HG03442 (cell line): ENCODE measurements around the gene CLDN4.
"Not testable (repeated sequence)": the region's sequence is repeated elsewhere in the genome, so short reads cannot be mapped to it uniquely, and the experiment has no call there.

Experiments used
- ATAC-seq: cut with Tn5 transposase; IDR thresholded peaks from one replicate; pipeline ENCODE4 v1.9.1; 2021; ENCODE audit warnings: mild to moderate bottlenecking, moderate library complexity; ENCODE audit not compliant: unreplicated experiment

Gene CLDN4

GRCh38 chr7:73823257-73823656 is 7.5 kb upstream of the CLDN4 start:
- no peak for ATAC-seq

- ATAC-seq, result no peak
Measured at GRCh38 chr7:73823873-73824592, 6.8 kb upstream of the CLDN4 start.

- no peak for ATAC-seq
Measured at GRCh38 chr7:73824986-73825385, 5.8 kb upstream of the CLDN4 start.

- no peak for ATAC-seq
Measured at GRCh38 chr7:73827567-73828106, 3.2 kb upstream of the CLDN4 start.

DNA sequence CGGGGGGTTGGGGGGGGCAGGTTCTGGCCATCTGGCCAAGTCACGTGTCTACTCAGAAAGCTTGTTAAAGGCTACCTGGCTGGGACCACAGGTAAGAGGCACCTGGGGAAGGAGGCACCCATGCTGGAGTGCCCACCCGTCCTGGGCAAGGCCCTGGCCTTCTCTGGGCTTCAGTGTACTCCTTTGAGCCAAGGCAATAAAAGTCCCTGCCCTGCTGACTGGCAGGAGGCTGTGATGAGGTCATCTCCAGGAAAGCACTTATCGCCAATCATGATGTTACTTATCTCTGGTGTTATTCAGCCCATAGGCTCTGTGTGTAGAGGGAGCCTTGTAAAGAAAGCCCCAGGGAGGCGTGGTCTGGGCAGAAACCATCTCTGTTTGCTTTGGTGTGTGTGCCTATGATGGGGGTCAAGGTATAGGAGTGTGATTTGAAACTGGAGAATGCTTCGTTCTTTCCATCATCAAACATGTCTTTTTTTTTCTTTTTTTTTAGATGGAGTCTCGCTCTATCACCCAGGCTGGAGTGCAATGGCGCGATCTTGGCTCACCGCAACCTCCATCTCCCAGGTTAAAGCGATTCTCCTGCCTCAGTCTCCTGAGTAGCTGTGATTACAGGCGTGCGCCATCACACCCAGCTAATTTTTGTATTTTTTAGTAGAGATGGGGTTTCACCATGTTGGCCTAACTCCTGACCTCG is 2.5 kb upstream of the CLDN4 start:
- no peak for ATAC-seq

- no peak for ATAC-seq
Measured at GRCh38 chr7:73828972-73829371, 1.8 kb upstream of the CLDN4 start.

DNA sequence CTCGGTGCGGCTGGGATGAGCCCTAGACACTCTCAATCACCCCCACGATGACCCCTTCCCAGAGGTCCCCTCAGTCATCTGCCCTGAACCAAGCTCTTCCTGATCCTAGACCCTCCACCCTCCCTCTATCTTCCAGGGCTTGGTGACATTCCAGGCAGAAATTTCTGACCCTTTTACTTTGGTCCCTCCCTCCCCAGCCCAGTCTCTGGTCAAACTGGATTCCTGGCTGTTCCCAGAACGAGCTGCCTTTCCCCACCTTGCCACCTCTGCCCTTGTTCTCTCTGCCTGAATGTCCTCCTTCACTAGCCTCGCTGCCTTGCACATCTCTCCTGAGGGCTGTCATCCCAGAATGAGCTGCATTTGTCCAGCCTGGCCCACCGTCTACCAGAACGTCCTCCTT is 1.3 kb upstream of the CLDN4 start:
- no peak for ATAC-seq

GRCh38 chr7:73829921-73830680 is 695 bp upstream of the CLDN4 start:
- no peak for ATAC-seq

DNA sequence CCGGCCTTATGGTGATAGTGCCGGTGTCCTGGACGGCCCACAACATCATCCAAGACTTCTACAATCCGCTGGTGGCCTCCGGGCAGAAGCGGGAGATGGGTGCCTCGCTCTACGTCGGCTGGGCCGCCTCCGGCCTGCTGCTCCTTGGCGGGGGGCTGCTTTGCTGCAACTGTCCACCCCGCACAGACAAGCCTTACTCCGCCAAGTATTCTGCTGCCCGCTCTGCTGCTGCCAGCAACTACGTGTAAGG is 713 bp downstream of the CLDN4 start:
- no peak for ATAC-seq

GRCh38 chr7:73831834-73832651 is 1.2 kb downstream of the CLDN4 start:
- ATAC-seq, result no peak

DNA sequence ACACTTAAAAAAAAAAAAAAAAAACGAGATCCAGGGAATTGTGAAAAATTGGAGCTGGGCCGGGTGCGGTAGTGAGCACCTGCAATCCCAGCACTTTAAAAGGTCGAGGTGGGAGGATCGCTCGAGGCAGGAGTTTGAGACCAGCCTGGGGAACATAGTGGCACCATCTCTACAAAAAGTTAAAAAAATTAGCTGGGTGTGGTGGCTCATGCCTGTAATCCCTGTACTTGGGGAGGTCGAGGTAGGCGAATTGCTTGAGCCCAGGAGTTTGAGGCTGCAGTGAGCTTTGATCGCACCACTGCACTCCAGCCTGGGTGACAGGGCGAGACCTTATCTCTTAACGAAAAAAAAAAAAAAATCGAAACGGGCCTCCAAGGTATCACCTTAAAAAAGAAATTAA is 2.0 kb downstream of the CLDN4 start:
- no peak for ATAC-seq

DNA sequence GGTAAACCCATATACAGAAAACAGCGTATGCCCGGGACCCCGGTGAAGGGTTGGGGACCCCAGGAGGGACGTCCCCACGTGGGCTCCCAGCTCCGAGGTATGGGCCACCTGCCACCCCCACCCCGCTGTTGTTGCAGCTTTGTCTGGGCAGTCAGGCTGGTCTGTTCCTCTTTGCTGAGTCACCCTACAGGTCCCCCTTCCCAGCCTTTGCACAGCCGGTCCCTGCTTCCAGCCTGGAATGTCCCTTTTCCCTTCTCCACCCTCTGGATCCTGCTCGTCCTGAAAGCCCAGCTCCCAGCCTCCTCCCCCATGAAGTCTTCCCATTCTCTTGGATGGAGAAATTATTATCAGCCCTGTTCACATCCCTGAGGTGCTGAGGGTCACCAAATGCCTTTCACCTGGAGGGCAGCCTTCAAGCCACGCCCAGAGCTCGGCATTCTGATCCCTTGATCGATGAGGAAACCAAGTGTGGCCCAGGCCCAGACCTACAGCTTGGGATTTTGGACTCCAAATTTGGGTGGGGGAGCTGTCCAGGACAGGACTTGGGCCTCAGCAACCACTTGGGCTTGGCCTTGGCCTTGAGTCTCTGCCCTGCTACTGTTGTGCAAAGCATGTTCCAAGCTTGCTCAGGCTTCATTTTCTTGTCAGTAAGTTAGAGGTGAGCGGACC is 2.6 kb downstream of the CLDN4 start:
- ATAC-seq, result no peak

DNA sequence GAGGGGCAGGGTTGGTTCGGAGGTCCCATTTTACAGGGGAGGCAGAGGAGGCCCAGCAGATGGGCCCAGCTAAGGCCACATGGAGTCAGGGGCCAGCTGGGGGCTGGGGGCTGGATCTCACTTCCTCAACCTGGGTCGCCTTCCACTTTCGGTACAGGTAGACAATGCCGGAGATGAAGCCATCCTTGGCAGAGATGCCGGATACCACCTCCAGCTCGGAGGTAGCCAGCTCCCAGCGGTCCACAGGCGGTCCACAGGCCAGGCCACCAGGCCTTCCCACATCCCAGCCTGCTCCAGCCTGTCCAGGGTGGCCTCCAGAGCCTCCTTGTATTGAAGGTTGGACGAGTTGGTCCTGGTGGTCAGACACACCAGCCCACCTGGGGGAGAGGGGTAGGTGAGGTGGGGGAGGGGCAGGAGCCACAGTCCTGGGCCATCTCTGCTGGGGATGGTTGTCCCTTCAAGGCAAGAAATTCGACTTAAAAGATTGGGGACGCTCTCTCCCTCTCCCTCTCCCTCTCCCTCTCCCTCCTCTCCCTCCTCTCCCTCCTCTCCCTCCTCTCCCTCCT is 3.9 kb downstream of the CLDN4 start:
- no peak for ATAC-seq

DNA sequence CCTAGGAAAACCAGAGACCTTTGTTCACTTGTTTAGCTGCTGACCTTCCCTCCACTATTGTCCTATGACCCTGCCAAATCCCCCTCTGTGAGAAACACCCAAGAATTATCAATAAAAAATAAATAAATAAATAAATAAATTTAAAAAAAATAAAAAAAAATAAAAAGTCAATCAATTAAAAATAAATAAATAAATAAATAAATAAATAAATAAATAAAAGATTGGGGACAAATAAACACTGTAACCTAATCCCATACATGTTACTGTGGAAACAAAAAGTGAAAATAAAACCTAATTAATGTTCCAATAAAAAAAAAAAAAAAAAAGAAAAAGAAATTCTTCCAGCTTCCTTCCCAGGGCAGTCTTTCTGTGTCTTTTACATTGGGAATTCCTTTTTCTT is 6.4 kb downstream of the CLDN4 start:
- ATAC-seq, result not testable (repeated sequence)

GRCh38 chr7:73838642-73839041 is 7.8 kb downstream of the CLDN4 start:
- no peak for ATAC-seq

DNA sequence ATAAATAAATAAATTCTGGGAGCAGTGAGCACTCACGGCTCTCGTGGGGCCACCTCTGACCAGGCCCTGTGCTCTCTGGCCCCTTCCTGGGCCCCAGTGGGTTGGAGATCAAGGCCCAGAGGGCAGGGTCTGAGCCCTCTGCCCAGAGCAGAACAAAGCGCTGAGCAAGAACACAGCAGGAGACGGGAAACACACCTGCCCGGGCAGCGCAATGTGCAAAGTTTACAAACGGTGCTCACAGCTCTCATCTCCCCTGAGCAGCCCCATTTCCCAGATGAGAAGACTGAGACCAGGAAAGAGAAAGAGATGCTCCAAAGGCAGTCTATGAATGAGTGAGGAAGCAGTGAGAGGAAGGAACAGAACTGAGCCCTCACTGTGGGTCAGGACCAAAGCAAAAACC is 8.5 kb downstream of the CLDN4 start:
- no peak for ATAC-seq

GRCh38 chr7:73839743-73840714 is 9.2 kb downstream of the CLDN4 start:
- no peak for ATAC-seq

DNA sequence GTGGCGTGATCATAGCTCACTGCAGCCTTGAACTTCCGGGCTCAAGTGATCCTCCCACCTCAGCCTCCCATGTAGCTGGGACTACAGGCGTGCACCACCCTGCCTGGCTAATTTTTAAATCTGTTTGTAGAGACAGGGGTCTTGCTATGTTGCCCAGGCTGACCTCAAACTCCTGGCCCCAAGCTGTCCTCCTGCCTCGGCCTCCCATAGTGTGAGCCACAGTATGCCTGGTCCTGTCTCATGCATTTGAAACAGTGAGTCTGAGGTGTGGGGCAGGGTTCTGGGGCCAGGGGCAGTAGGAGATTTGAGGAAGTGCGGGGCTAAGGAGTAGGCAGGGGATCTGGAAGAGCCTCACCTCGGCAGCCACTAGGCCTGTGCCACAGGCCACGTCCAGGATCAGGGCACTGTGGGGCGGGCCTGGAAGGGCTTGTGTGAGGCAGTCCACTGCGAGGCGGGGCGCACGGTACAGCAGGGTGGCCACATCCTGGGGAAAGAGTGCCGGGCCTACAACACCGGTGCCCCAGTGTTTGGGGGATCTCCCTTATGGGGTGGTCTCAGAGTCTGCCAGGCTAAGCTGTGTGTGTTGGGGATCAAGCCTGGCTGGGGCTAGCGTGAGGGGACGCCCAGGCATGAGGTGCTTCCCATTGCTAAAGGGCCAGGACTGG is 10.1 kb downstream of the CLDN4 start:
- no peak for ATAC-seq

- ATAC-seq, result no peak
Measured at GRCh38 chr7:73841689-73842066, 10.9 kb downstream of the CLDN4 start.
